ENCODE data around the gene DLGAP1. TPM values are rescaled to one million over a fixed set of nuclear protein-coding genes. Genes with fewer than 3 reads are reported as not detected.

DLGAP1 gene
- total RNA-seq, 1 donor from 2014 or later: 5.4 TPM

DNA sequence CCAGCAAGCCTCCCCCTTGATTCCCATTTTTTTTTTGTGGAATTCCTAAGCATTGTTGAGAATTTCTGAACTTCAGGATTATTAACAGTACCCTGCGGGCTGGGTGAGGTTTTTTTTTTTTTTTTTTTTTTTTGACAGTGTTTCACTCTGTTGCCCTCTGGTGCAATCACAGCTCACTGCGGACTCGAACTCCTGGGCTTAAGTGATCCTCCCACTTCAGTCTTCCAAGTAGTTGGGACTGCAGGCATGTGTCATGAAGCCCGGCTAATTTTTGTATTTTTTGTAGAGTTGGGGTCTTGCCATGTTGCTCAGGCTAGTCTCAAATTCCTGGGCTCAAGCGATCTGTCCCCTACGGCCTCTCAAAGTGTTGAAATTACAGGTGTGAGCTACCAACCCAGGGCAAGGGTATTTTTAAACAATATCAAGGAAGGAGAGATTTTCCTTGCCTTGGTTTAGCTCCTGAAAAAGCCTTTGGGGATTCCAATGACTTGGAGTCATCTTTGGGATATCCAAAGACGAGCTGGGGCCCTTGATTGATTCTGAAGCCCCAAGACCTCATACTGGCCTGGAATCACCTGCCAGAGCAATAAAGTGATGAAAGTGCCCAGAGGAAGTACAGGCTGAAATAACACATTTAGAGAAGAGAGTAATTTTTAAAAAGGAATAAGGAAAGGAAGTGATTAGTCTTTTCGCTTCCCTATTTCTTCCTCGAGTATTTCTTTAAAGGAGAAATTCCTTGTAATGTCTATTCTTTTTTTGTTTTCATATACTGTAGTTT, 764.9 kb downstream of the DLGAP1 start:
- DNase-seq (no peak), ATAC-seq (no peak)
- TF ChIP-seq, protein P1, sequence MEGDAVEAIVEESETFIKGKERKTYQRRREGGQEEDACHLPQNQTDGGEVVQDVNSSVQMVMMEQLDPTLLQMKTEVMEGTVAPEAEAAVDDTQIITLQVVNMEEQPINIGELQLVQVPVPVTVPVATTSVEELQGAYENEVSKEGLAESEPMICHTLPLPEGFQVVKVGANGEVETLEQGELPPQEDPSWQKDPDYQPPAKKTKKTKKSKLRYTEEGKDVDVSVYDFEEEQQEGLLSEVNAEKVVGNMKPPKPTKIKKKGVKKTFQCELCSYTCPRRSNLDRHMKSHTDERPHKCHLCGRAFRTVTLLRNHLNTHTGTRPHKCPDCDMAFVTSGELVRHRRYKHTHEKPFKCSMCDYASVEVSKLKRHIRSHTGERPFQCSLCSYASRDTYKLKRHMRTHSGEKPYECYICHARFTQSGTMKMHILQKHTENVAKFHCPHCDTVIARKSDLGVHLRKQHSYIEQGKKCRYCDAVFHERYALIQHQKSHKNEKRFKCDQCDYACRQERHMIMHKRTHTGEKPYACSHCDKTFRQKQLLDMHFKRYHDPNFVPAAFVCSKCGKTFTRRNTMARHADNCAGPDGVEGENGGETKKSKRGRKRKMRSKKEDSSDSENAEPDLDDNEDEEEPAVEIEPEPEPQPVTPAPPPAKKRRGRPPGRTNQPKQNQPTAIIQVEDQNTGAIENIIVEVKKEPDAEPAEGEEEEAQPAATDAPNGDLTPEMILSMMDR (IDR thresholded peaks at IDR 0.05): no peak
- no peak overlapping the region for H3K27ac ChIP-seq
- intact Hi-C loops (cut with DNase I): no loop called here
- H3K4me3 ChIP-seq: no peak overlapping the region
- no peaks in the 10 kb centered on the region for H3K4me1 ChIP-seq
- H3K36me3 ChIP-seq: no peaks in the 10 kb centered on the region
- no peaks in the 10 kb centered on the region for H3K9me3 ChIP-seq
- H3K27me3 ChIP-seq: no peaks in the 10 kb centered on the region

DNA sequence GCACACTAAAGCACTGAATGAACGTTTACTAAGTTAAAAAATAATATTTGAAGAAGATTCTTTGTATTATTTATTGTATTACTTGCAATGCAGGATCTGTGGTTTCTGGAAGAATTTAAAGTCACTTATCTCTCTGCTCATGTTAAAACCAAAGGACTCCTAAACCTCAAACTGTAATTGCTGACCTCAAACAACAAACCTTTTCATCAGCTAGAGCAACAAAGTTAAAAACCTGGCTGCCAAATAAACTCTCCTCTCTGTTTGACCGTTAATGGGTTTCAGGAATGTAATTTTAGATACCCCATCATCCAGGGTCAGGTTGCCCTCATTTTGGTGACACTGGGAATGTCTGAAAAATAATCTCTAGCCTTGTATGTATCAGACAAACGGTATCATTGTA, 766.0 kb downstream of the DLGAP1 start:
- Histone ChIP-seq H3K27ac (no peak overlapping the region), H3K4me1 (no peaks in the 10 kb centered on the region), H3K27me3 (no peaks in the 10 kb centered on the region), H3K36me3 (no peaks in the 10 kb centered on the region), H3K4me3 (no peak overlapping the region), H3K9me3 (no peaks in the 10 kb centered on the region)
- DNase-seq (no peak), ATAC-seq (no peak)
- intact Hi-C loops (cut with DNase I): no loop called here
- TF ChIP-seq, protein P1 (IDR thresholded peaks at IDR 0.05): no peak

DNA sequence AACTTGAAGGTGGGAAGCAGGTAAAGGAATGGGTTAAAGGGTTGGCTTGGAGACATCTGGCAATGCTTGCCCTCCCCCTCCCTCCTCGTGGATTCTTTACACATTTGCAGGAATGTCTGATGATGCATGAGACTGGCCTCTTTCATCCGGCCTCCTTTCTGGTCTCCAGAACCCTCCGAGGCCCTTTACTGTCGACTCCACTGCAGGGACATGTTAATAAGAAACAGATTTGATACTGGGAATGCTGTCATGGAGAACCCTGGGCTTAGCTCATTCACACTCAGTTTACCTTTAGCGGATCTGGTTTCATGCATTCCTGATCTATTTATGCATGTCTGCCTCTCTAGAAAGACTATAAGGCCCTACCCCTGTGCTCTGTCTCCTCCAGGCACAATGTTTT, 766.4 kb downstream of the DLGAP1 start:
- no peaks in the 10 kb centered on the region for H3K36me3 ChIP-seq
- no peak for DNase-seq
- no peak for ATAC-seq
- no peak overlapping the region for H3K27ac ChIP-seq
- H3K27me3 ChIP-seq: no peaks in the 10 kb centered on the region
- no peaks in the 10 kb centered on the region for H3K9me3 ChIP-seq
- no peaks in the 10 kb centered on the region for H3K4me1 ChIP-seq
- TF ChIP-seq, protein P1 (IDR thresholded peaks at IDR 0.05): no peak
- H3K4me3 ChIP-seq: no peak overlapping the region
- intact Hi-C loops (cut with DNase I): no loop called here

DNA sequence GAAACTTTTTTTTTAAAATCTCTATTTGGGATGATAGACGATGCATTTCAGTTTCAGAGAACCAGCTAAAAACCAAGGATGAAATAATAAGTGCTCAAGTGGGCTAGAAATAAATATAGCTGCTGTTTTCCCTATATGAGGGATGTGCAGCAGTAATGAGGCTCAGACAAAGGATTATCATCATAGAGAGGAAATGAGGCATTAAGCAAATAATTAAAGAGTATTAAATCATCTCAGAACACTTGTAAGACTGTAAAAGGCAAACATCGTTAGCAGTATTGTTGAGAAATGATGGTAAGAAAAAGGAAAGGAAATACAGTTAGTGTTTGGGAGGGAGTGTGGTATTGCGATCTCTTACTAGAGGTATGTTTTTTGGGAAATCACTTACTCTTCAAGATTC, 771.6 kb downstream of the DLGAP1 start:
- no peaks in the 10 kb centered on the region for H3K27me3 ChIP-seq
- DNase-seq (no peak), ATAC-seq (no peak)
- H3K27ac ChIP-seq: no peak overlapping the region
- H3K9me3 ChIP-seq: no peaks in the 10 kb centered on the region
- no peaks in the 10 kb centered on the region for H3K4me1 ChIP-seq
- TF ChIP-seq, protein P1 (IDR thresholded peaks at IDR 0.05): no peak
- no peaks in the 10 kb centered on the region for H3K36me3 ChIP-seq
- intact Hi-C loops (cut with DNase I): no loop called here
- H3K4me3 ChIP-seq: no peak overlapping the region

DNA sequence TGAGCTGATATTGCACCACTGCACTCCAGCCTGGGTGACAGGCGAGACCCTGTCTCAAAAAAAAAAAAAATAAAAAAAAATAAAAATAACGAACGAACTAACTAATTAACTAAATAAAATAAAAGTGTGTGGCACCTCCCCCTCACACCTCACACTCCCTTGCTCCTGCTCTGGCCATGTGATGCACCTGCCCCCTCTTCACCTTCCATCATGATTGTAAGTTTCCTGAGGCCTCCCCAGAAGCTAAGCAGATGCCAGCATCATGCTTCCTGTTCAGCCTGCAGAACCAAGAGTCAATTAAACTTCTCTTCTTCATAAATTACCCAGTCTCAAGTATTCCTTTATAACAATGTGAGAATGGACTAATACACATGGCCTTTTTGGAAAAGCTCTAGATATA, 773.0 kb downstream of the DLGAP1 start:
- H3K4me3 ChIP-seq: no peak overlapping the region
- no peak for DNase-seq
- TF ChIP-seq, protein P1 (IDR thresholded peaks at IDR 0.05): no peak

More for the DNA sequence above, 773.0 kb downstream of the DLGAP1 start:
- H3K36me3 ChIP-seq: no peaks in the 10 kb centered on the region
- intact Hi-C loops (cut with DNase I): no loop called here
- no peaks in the 10 kb centered on the region for H3K9me3 ChIP-seq
- no peak for ATAC-seq
- H3K4me1 ChIP-seq: no peaks in the 10 kb centered on the region
- H3K27ac ChIP-seq: no peak overlapping the region
- no peaks in the 10 kb centered on the region for H3K27me3 ChIP-seq
